CD4-positive, alpha-beta T cell treated with Interleukin-2 at 100 ng/mL for 4 hours (primary cell): ENCODE data around the gene PGK2.

Experiments used
- DNase-seq: peaks from one replicate; pipeline ENCODE4 v3.0.0-alpha.2; 2020; ENCODE audit warnings: low spot score

Gene PGK2

DNA sequence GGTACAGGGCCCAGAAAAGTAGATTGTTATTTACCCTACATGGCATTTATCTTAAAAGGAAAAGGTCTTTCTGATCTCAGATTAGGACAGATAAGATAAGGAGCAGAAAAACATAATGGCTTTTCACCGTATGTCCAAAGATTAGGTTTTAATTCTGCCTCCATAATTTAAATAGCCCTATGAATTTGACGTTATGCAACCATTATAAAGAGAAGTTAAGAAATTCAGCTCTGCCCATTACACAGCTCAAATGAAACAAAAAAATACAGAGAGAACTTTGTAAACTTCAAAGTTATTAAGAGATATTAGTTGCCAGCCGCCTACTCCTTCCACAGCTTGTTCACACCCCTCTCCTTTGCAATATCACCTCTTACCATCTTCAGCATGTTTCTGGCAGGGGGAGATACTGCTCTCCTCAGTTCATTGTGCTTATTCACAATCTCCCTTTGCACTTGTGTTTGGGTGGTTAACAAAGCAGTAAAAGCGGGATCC, 51.0 kb downstream of the PGK2 start:
- DNase-seq: no peak
